GM19372 (cell line): ENCODE results near the gene OAS1.

Source experiments
- ATAC-seq: cut with Tn5 transposase; IDR thresholded peaks from one replicate; pipeline ENCODE4 v1.9.1; 2021; ENCODE audit warnings: mild to moderate bottlenecking, low read depth, moderate library complexity; ENCODE audit not compliant: unreplicated experiment

The OAS1 gene

DNA sequence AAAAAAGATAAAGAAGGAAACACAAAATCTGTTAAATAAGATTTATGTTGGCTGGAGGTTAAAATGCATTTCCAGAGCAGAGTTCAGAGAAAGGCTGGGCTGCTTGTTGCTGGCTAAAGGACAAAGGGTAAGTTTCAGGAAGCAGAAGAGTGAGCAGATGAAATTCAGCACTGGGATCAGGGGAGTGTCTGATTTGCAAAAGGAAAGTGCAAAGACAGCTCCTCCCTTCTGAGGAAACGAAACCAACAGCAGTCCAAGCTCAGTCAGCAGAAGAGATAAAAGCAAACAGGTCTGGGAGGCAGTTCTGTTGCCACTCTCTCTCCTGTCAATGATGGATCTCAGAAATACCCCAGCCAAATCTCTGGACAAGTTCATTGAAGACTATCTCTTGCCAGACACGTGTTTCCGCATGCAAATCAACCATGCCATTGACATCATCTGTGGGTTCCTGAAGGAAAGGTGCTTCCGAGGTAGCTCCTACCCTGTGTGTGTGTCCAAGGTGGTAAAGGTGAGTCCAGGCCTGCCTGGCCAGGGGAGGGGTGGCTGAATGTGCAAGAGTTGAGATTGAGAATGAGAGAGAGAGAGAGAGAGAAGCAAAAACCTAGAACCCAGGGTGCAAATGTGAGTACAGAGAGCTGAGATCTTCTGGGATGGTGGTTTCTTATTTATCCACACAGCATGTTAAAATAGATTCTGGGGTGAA, at the start of gene OAS1:
Gene OAS1 (plus strand): TSS at position 251 of the 703 bp plus-strand sequence. CDS start 78 bp downstream, at position 329.
- ATAC-seq = peak; percentile 70

DNA sequence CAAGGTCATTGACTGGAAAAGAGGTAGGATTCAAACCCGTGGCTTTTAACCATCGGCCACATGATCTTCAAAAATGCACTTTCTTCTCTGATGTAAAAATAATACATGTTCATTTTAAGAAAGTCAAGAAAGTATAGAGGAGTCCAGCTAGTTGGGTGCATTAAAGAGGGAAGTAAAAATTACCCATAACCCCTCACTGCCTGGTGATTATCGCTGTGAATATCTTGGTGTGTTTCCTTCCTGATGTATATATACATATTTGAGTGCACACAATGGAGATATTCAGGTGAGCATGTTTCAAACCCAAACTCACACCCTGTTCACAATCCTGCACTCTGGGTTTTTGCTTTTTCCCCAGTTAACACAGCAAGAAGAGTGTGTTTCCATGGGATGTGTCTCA, 47.5 kb upstream of the OAS1 start:
- ATAC-seq = no peak

DNA sequence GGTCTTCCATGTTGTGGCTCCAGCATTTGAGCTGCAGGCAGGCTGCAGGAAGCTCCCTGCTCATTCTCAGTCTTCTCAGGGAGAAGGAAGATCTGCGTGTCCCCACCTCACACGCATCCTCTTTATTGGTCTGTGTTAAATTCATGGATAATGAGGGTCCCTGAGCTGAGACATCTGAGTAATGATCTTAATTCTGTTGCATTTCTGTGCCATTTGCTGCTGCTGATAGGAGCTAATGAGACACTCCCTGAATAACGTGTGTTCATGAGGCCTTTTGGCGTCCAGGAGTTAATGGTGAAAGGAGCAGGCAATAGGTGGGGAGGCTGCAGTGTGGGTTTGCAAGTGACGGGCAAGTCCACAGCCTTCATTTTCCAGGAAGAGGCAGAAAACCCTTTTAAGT, 46.6 kb upstream of the OAS1 start:
- no peak for ATAC-seq

DNA sequence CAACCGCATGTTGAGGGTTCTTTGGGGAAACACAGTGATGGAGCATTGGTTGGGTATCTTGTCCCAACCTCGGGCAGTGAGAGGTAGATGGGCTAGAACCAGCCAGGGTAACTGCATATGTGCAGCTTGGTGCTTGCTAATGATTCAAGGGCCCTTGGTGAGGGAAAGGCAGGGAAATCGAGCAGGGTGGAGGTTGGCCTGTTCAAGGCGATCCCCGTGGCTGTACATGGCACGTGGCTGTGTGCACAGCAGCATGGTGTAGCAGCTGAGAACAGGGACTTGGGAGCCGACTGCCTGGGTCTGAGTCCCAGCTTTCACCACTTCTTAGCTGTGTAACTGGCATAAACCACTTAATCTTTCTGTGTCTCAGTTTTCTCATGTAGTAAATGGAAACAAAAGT, 45.5 kb upstream of the OAS1 start:
- no peak for ATAC-seq

DNA sequence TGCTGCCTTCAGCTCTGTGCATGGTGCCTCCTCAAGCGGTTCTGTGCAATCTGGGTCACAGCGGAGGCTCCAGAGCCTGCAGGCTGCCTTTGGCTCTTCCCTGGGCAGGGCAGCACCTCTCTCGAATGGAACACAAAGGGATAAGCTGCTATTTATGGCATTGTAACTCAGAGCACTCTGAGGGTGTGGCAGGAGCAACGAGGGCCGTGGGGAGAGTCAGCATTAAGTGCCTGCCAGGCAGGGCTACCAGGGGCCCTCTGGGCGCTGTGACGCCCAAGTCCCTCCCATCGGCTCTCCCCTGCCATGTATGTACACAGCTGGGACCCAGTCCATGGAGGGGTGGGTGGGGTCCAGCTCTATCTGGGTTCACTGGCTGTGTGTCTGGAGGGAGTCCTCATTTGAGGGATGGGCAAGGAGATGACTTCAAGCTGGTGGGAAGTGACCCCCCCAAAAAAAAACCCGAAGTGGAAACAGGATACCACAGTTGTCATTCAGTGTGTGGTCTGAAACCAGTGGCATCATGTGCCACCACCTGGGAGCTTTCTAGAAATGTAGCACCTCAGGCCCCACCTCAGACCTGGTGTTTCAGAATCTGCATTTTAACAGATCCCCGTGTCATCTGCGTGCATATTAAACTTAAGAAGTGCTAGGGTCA, 44.0 kb upstream of the OAS1 start:
- no peak for ATAC-seq

DNA sequence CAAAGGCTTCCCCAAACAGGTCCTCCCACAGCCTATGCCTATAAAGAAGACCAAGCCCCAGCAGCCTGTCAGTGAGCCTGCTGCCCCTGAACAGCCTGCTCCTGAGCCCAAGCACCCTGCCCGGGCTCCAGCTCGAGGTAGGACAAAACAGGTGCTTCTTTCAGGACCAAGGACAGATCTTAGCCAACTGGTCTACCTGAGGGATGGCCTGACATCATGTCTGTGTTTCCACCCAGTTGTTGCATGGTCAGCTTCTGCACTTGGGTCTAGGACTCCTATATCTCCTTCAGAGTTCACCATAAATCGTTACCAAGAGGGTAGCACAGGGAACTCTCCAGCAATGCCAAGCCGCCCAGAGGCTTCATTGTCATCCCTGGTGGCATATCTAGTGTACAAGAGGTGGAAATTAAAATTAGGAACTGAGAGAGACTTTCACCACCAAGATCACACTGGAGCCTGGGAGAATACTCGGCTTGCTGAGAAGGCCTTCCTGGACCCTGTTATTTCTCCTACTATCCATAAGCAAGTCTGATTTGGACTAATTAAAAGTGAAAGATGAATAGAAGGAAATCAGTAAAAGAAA, 38.2 kb upstream of the OAS1 start:
- no peak for ATAC-seq

DNA sequence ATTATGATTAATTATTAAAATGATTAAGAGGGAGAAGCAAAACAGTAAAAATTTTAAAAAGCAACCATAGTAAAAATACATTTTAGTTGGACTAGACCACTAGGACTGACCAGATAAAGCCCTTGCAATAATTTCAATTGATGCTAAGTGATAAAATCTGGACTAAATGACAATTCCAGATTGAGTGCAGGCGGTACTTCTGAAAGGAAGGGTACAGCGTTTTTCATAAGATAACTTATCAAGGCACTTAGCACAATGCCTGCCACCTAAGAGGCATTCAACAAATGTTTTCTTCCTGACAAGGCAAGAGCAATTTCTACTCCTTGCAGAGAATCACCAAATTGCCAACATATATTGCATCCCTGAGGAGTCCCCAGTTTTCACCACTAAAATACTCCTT, 37.7 kb upstream of the OAS1 start:
- no peak for ATAC-seq

DNA sequence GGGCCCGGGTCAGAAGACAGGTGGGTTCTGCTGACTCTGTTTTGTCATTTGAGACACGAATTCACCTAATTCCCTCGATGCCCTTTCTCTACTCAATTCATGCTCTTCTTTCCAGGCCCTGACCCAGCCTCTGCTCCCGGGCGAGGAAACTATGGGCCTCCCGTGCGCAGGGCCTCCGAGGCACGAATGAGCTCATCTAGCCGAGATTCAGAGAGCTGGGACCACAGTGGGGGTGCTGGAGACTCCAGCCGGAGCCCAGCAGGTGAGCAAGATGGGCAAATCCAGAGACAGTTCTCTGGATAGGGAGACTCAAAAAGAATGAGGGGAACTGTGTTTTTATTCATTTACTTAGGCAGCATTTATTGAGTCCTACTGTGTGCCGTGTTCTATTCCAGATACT, 37.0 kb upstream of the OAS1 start:
- ATAC-seq = no peak

DNA sequence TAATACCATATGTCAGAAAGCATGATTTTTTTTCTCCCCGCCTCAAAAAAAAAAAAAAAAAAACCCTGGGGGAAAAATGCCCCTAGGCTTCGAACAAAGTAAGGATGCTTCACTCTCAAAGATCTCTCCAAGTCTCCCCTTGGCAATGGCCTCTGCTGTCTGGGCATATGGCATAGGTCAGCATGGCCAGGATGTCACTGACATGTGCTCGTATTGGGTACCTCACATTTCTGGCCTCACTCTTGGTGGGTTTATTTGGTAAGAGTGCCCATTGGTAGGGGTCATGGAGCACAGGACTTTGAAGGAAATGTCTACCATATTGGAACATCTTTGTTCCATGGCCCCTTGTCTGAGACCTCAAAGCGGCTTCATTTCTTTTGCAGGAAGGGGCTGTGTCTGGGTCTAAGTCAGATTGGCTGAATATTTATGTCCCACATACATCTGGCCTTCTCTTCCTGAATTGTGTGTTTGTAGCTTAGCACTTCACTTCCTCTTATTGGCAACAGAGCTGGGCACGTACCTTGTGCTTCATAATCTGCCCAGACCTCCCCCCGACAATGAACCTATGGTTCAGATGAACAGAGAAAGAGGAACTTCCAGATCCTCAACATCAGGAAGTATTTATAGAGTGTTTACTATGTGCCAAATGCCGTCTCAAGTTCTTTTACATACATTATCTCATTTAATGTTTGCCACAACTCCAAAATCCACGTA, 36.3 kb upstream of the OAS1 start:
- ATAC-seq = no peak

DNA sequence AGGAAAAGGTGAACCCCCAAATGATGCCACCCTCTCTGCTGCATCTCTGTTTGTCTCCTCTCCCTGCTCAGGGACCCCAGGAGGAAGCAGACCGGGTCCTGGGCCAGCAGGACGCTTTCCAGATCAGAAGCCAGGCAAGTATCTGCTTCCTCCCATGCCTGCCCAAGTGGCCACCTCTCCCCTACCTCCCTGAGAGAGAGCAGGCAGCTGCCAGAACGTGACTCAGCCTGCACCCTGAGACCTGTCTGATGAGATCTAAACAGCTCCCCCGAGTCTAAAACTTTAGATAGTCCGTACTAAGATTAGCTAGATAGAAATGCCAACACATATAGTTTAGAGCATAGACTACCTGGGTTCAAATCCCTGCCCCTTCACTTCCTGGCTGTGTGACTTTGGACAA, 31.2 kb upstream of the OAS1 start:
- ATAC-seq = no peak

DNA sequence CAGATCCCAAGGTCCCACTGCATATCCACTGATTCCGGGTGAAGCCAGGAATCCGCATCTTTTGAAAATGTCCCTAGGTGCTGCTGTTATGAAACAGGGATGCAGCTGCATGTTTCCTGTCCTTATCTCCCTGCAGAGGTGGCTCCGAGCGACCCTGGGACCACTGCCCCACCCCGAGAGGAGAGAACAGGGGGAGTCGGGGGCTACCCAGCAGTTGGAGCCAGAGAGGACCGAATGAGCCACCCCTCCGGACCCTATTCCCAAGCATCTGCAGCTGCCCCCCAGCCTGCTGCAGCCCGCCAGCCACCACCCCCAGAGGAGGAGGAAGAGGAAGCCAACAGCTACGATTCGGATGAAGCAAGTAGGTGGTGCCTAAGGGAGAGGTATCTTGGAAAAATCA, 30.3 kb upstream of the OAS1 start:
- no peak for ATAC-seq

DNA sequence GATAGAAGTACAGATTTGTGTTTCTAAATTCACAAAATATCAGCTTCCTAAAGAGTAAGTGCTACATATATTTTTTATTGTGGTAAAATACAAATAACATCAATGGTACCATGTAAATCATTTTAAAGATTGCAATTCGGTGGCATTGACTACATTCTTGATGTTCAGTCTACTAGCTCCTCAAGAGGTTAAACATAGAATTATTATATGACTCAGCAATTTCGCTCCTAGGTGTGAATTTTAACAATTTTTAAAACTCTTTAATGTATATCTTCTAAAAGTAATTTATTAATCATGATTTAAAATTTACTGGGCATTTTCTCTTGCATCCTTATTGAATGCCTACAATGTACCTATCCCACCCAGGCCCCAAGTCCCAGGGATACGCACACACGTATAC, 29.8 kb upstream of the OAS1 start:
- no peak for ATAC-seq

DNA sequence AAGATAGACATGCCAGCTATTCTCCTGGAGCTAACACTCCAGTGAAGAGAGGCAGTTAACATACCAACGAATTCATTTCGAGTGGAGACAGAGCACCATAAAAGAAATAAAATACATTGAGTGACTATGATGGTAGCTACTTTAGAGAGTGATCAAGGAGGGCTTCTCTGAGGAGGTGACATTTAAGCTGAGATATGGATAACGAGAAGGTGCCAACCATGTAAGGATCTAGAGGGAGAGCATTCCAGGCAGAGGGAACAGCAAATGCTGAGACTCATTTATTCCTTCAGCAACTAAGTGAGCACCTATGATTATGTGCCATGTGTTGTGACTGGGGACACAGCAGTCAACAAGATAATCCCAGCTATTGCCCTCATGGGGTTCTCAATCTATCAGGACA, 28.3 kb upstream of the OAS1 start:
- ATAC-seq = no peak

DNA sequence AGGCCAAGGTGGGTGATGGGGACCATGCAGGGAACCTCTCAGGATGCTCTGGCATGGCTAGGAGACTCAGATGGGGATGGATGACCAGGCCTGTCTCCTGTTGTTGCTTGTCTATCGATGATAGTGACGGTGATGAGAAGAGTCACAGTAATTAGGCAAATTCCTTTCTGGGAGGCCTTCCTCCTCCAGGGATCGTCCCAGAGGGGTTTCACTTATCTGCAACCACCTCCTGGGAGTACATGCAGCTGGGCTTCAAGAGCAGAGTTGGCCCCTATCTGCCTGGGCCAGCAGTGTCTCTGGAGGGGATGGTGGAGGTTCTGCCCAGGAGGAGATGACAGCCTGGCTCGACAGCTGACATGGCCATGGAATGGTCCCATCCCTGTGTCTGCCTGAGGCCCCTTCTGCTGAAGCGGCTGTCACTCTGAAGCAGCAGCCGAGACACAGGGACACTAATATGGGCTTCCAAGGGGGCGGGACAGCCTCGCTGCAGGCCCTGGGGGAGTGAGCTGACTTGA, 27.5 kb upstream of the OAS1 start:
- no peak for ATAC-seq

DNA sequence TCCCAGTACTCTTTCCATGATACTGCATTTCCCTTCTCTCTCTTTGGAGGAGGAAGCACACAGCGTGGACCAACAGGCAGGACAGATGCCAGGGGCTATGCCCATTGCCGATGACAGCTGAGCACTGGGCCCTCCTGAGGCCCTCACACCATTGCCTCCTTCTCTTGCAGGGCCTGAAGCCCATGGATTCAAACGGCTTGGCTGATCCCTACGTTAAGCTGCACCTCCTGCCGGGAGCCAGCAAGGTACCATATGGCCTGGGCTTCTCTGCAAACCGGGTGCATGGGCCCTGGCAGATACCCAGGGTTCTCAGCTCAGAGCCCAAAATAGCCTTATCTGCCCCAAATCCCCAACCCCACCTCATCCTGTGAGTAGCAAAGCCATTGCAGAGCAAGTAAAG, 25.2 kb upstream of the OAS1 start:
- ATAC-seq = no peak

DNA sequence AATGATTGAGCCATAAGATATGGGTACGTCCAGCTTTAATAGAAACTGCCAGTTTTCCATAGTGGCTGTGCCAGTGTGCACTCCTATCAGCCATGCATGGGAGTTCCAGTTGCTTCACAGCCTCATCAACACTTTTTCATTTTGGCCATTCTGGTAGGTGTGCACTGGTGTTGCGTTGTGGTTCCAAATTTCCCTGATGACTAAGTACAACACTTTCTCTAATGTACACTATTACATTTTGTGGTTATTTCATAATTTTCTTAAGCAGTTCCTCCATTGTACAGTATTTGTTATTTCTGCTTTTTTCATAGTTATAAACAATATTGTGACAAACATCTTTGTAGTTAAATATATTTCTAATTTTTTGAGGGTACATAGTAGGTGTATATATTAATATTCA, 21.5 kb upstream of the OAS1 start:
- no peak for ATAC-seq

DNA sequence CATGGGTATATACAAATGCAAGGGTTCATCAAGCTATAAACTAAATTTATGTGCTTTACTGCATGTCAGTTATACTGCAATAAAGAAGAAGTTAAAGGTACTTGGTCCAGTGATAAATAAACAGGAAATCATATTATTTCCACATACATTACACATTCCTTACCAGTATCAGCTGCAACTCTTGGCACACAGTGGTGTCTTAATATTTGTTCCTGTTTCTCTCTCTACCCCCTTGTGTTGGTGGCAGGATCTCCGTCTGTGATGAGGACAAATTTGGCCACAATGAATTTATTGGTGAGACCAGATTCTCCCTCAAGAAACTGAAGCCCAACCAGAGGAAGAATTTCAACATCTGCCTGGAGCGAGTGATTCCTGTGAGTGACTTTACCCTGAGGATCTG, 19.2 kb upstream of the OAS1 start:
- no peak for ATAC-seq

DNA sequence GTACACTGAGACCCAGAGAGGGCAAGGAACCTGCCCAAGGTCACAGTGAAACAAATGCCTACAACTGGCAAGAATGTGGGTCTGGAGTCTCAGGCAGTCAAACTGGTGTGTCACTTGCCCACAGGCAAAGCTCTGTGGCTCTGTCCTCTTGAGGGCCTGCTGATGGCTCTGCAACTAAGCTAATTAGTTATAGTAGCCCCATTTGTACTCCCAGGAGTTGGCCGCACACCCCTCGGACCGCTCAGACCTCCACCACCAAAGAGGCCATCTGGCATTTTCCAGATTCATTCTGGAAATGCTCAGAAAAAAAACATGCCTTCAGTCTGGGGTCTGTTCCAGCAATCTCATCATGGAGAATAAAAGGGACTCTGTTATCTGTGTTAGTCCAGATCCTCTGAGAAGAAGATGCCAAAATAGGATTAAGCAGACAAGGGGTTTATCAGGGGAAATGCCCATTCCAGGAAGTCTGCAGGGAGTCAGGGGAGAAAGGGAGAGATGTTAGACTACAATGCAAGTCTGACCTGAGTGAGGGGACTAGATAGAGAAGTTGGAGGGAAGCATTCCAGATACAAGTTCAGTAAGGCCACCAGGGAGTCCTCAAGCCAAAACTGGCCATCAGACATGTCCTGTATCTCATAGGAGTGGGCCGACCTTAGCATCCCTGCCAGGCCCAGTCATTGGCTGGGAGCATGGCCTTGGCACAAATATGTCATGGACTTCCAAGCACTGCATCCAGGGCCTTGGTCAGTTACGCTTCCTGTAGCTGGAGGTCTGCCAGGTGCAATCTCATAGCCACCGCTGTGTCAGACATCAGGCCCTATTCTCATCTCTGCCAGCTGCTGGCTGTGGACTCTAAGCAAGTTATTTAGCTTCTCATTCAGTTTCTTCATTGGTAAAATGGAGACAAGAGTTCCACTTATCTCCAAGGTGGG, 15.4 kb upstream of the OAS1 start:
- no peak for ATAC-seq

DNA sequence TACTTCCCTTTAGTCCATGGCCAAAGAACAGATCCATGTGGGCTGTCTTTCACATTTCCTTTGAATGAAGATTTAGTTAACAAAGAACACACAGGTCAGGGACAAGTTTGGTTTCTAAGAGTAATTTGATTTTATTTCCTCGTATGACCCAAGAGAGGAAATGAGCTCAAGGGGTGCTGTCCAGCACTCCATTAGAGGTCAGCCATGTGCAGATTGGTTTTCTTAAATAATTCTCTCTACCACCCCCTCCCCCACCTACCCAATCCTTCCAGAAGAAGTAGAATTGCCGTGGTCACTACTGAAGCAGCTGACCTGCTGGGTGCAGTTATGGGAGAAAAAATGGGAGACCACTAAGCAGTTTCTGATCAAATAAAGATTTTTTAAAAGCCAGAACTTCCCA, 13.9 kb upstream of the OAS1 start:
- no peak for ATAC-seq

DNA sequence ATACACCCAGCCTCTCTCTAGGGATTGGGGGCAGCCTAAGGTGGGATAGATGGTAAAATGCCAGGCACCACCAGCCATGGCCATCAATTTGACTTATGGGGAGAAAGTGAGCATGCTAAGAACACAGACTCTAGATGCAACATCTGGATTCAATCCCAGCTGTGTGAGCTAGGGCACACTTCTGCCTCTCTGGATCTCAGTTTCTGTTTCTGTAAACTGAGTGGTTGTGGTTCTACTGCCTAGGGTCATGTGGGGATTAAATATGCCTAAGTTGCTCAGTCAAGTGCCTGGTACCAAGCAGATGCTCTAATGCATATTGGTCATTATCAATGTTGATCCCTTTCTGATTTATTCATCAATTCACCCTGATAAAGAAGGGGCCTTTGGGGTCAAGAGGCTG, 12.6 kb upstream of the OAS1 start:
- no peak for ATAC-seq
